ENCODE data around the gene SF3B3.
"Not testable (repeated sequence)": the region's sequence is repeated elsewhere in the genome, so short reads cannot be mapped to it uniquely, and the experiment has no call there.

SF3B3 gene

GRCh38 chr16:70592106-70592571, 68.5 kb downstream of the SF3B3 start:
- no peak for DNase-seq

GRCh38 chr16:70593544-70593943, 69.9 kb downstream of the SF3B3 start:
- no peak for DNase-seq

- no peak for DNase-seq
These were observed 71.0 kb downstream of the SF3B3 start for GRCh38 chr16:70594569-70594968.

- no peak for DNase-seq
These were observed 73.7 kb downstream of the SF3B3 start for GRCh38 chr16:70597135-70597835.

GRCh38 chr16:70598937-70599503, 75.4 kb downstream of the SF3B3 start:
- DNase-seq: no peak

GRCh38 chr16:70600730-70601129, 77.1 kb downstream of the SF3B3 start:
- no peak for DNase-seq

GRCh38 chr16:70601576-70602575, 78.3 kb downstream of the SF3B3 start:
- no peak for DNase-seq

GRCh38 chr16:70602831-70603230, 79.2 kb downstream of the SF3B3 start:
- DNase-seq: no peak

GRCh38 chr16:70604407-70605282, 81.0 kb downstream of the SF3B3 start:
- DNase-seq: no peak

GRCh38 chr16:70605283-70605657, 81.7 kb downstream of the SF3B3 start:
- DNase-seq: no peak

GRCh38 chr16:70608521-70608920, 84.9 kb downstream of the SF3B3 start:
- DNase-seq: no peak

- DNase-seq: no peak
These were observed 86.9 kb downstream of the SF3B3 start for GRCh38 chr16:70610273-70611223.

GRCh38 chr16:70611224-70611598, 87.6 kb downstream of the SF3B3 start:
- DNase-seq: no peak

- no peak for DNase-seq
These were observed 88.2 kb downstream of the SF3B3 start for GRCh38 chr16:70611785-70612303.

GRCh38 chr16:70612931-70613330, 89.3 kb downstream of the SF3B3 start:
- DNase-seq: no peak

GRCh38 chr16:70614208-70614951, 90.8 kb downstream of the SF3B3 start:
- no peak for DNase-seq

- DNase-seq: no peak
These were observed 92.3 kb downstream of the SF3B3 start for GRCh38 chr16:70615945-70616344.

- DNase-seq: not testable (repeated sequence)
These were observed 98.2 kb downstream of the SF3B3 start for GRCh38 chr16:70621864-70622263.
